ENCODE measurements around the gene SINHCAF.
"Not testable (repeated sequence)": the region's sequence is repeated elsewhere in the genome, so short reads cannot be mapped to it uniquely, and the experiment has no call there.

Gene SINHCAF

DNA sequence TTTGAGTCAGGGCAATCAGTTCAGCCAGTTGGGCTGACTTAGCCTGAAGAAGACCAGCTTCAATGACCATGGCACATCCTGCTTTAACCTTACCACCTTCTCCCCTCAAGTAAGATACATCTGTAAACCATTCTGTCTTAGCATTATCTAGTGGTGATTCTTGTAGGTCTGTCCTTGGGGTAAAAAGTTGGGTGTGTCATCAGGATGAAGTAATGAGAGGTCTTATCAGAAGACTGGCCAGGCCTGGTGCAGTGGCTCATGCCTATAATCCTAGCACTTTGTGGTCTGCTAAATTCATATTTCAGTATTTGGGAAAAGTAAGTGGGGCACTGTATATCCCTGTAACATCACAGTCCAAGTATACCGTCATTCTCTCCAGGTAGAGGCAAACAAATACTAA is 19.1 kb downstream of the SINHCAF start:
- DNase-seq: no peak

- DNase-seq: no peak
Measured at GRCh38 chr12:31303466-31303865, 22.5 kb downstream of the SINHCAF start.

DNA sequence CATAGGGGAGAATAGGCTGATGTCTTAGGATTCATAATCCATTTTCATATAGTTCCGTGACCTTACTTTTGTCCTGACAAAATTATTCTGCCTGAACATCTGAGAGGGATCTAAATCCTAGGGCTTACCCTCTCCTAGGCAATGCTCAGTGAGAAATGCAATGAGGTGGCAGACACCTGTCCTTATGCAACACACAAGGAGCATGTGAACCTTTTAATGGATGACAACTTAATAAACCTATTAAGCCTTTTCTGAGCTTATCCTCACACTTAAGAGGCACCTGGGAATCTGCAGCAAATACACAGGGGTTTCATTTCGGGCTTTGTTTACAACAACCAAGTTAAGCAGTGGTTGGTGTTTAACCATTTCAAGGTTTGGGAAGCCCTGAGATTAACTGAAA is 24.6 kb downstream of the SINHCAF start:
- no peak for DNase-seq

GRCh38 chr12:31300783-31301182 is 25.2 kb downstream of the SINHCAF start:
- no peak for DNase-seq

- DNase-seq: no peak
Measured at GRCh38 chr12:31300341-31300740, 25.6 kb downstream of the SINHCAF start.

DNA sequence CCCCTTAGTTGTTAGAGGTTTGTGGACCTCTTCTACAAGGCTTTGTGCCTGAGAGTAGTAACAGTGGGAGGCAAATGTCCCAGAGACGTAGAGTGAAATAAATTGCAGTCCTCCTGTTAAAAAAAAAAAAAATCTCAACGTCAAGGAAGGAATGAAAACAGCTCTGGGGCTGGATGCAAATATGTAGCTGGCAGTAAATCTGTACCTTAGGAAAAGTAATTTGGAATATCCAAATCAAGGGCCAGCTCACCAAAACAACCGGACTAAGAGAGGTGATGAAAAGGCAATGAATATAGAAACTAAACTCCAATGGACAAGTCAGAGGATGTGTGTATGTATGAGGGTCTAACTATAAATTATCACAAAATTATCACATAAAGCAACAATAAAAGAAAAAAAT is 27.0 kb downstream of the SINHCAF start:
- no peak for DNase-seq

GRCh38 chr12:31298515-31298910 is 27.4 kb downstream of the SINHCAF start:
- DNase-seq: no peak

- no peak for DNase-seq
Measured at GRCh38 chr12:31297572-31298514, 28.1 kb downstream of the SINHCAF start.

- no peak for DNase-seq
Measured at GRCh38 chr12:31289441-31289840, 36.5 kb downstream of the SINHCAF start.

GRCh38 chr12:31288381-31288780 is 37.6 kb downstream of the SINHCAF start:
- DNase-seq: no peak

DNA sequence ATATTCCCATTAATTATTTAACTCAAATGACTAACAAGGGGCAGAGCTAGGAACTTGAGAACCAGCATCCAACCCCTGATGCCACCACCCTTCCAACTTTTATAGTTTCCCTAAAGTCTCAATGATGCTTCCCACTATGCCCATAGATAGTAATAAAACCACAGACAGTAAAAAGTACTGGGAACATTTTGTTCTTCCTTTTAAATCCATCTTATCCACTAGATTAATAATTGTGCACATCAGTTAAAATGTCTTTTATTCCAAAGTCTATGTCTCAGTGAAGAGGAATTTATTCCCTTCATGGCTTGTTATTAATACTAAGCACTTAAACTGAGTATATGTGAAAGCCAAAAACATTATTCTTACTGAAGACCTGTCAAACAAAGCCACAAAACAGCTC is 45.8 kb downstream of the SINHCAF start:
- no peak for DNase-seq

DNA sequence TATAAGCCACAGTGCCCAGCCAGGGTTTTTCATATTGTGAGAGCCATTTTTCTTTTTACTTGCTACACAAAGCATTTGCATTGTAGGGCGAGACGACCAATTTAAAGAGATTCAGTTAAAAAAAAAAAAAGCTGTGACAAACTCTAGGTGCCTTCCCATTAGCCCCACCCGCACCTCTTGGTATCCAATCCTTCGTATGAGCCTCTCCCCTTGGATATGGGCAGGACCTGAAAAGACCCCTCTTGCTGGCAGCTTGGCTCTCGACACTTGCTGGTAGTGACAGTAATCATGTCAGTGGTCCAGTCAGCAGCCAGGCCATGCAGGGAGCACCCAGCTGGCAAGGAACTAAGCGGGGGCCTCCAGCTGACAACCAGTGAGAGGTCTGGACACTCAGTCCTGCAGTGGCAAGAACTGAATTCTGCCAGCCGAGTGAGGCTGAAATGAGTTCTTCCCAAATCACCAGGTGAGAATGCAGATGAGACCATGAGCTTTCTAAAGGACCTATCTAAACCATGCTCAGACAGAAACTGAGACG is 46.5 kb downstream of the SINHCAF start:
- no peak for DNase-seq

DNA sequence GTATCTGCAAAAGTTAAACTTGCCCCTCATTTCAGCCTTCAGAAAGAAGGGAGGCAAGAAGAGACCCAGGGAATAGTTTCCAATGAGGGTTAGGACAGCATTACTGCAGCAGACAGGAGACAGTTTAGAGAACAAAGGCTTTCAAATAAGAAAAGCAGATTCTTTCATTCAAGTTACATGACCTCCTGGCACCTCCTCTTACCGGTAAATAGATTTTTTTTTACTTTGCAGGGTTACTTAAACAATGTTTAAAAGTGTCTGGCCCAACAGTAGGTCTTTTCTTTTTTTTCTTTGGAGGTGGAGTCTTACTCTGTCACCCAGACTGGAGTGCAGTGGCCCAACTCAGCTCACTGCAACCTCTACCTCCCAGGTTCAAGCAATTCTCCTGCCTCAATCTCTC is 47.1 kb downstream of the SINHCAF start:
- no peak for DNase-seq

GRCh38 chr12:31278424-31278823 is 47.5 kb downstream of the SINHCAF start:
- no peak for DNase-seq

DNA sequence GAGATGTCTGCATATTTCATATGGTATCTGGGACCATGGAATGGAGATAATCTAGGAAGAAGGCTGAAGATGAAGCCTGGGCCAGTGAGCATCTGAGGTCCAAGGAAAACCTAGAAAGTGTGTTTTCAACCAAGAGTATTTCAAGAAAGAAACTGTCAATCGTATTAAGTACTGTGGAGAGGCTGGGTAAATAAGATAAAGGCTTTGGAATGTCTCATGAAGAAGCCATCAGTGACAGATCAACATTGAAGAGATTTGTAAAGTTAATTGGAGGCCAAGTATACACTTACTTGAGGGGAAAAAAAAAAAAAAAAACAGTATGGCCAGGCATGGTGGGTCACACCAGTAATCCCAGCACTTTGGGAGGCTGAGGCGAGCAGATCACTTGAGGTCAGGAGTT is 48.9 kb downstream of the SINHCAF start:
- no peak for DNase-seq

DNA sequence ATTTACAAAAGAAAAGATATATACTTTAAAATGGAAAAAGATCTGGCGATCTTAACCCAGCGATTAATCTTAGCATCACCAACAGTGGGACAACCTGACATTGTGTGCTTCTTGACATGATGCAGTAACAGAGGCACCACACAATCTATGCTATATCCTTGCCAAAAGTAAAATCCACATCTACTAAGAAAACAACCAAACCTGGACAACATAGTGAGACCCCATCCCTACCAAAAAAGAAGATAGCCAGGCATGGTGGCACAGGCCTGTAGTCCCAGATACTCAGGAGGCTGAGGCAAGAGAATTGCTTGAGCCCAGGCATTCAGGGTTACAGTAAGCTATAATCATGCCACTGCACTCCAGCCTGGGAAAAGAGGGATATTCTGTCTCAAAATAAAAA is 50.5 kb downstream of the SINHCAF start:
- DNase-seq: no peak

DNA sequence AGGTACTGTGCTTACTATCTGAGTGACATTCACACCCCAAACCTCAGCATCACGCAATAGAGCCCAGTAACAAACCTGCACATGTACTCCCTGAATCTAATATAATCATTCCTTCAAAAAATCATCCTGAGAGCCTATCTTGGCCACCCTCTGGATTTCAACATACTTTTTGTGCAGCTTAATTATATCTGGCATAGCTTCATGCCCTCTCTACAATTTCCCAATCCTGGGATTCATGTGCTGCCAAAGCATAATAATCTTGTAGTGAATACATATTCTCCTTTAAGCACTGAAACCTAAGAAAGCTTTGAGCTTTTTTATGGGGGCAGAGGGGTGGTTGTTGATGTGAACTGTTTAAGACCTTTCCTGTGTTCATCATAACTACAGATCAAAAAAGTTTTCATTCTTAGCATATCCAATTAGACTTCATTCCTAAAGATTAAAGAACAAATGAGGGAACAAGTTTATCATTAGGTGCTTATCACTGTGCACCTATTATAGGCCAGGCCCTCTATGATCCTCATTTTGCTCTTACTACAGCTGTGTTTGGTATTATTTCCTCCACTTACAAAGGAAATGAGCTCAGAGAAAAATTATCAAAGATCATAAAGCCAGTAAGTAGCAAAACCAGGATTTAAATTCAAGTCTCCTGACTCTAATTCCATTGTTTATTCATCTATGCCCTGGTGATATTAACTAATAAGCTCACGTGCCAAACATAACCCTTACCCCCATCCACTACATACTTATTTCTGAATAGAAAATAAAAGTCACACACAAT is 51.2 kb downstream of the SINHCAF start:
- DNase-seq: no peak

- DNase-seq: not testable (repeated sequence)
Measured at GRCh38 chr12:31273794-31274193, 52.2 kb downstream of the SINHCAF start.

- DNase-seq: no peak
Measured at GRCh38 chr12:31272607-31273225, 53.2 kb downstream of the SINHCAF start.

DNA sequence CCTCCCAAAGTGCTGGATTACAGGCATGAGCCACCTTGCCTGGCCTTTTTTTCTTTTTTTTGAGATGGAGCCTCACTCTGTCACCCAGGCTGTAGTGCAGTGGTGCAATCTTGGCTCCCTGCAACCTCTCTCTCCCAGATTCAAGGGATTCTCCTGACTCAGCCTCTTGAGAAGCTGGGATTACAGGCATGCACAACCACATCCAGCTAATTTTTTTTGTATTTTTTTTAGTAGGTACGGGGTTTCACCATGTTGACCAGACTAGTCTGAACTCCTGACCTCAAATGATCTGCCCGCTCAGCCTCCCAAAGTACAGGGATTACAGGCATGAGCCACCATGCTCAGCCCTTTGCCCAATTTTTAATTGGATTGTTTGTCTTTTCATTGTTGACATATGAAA is 58.0 kb downstream of the SINHCAF start:
- no peak for DNase-seq

GRCh38 chr12:31265722-31266121 is 60.2 kb downstream of the SINHCAF start:
- no peak for DNase-seq

GRCh38 chr12:31263661-31264060 is 62.3 kb downstream of the SINHCAF start:
- DNase-seq: no peak

DNA sequence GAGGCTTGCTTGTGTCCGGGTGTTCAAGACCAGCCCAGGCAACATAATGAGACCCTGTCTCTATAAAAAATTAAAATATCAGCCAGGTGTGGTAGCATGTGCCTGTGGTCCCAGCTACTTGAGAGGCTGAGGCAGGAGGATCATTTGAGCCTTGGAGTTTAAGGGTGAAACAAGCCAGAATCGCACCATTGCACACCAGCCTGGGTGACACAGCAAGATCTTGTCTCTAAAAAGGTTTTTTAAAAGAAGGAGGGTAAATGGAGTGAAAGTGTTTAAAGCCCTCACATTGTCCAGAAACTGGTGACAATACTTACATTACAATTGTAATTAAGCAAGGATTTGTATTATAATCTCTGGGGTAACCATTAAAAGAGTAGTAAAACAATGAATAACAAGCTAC is 64.2 kb downstream of the SINHCAF start:
- DNase-seq: no peak
